DMS 273 (cell line): ENCODE results near the gene SMIM35.
A peak's percentile ranks its signal among the peaks of the same experiment; 100 is the strongest.
"Not testable (repeated sequence)": the region's sequence is repeated elsewhere in the genome, so short reads cannot be mapped to it uniquely, and the experiment has no call there.

Experiments
- DNase-seq: peaks from one replicate; lab custom pipeline; 2025; ENCODE audit not compliant: unreplicated experiment; lab: John Stamatoyannopoulos, UW

SMIM35 gene

GRCh38 chr11:118045191-118045590 is 41.6 kb downstream of the SMIM35 start:
- no peak for DNase-seq

GRCh38 chr11:118042796-118043195 is 44.0 kb downstream of the SMIM35 start:
- no peak for DNase-seq

DNA sequence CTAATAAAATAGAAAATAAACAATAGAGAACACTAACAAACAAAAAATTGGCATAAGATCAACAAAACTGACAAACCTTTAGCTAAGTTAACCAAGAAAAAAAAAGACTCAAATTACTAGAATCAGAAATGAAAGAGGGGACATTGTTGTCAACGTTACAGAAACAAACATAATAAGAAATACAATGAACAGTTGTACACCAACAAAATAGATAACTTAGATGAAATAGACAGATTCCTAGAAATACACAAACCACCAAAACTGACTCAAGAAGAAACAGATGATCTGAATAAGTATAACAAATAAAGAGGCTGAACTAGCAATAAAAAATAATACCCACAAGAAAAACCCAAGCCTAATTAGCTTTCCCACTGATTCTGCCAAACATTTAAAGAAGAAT is 44.6 kb downstream of the SMIM35 start:
- no peak for DNase-seq

GRCh38 chr11:118033443-118033842 is 53.3 kb downstream of the SMIM35 start:
- no peak for DNase-seq

DNA sequence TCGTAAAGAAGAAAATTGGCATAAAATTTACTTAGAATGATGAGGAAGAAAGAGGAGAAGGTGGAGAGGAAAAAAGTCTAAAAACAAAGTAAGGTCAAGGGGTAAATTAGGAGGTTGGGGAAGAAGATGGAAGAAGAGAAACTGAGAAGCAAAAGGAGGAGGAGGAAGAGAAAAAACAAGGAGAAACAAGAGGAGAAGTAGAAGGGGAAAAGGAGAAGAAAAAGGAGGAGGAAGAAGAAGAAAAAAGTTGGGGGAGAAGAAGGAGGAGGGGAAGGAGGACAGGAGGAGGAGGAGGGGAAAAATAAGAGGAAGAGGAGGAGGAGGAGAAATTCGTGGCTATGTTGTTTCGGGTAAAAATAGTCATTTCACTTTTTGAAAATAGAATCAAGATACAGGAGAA is 58.1 kb downstream of the SMIM35 start:
- no peak for DNase-seq

- no peak for DNase-seq
These were observed 59.1 kb downstream of the SMIM35 start for GRCh38 chr11:118027694-118028093.

GRCh38 chr11:118021146-118021545 is 65.6 kb downstream of the SMIM35 start:
- no peak for DNase-seq

DNA sequence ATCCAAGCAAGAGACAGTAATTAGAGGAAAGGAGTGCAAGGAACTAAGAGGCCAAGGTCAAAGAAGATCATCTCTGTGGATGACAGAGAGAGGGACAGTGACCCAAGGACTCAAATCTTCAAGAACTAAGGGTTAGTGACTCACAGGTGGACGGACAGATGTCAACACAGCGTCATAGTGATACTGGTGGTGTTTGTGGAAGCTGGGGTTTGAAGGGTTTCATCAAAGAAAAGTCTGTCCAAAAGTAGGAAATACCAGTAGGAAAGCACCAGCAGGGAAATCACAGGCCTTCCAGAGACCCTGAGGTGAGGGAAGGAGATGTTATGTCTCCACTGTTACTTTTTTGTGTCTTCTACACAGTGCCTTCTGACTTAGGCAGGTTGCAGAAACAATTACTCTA is 68.4 kb downstream of the SMIM35 start:
- no peak for DNase-seq

GRCh38 chr11:118017631-118018315 is 69.0 kb downstream of the SMIM35 start:
- no peak for DNase-seq

DNA sequence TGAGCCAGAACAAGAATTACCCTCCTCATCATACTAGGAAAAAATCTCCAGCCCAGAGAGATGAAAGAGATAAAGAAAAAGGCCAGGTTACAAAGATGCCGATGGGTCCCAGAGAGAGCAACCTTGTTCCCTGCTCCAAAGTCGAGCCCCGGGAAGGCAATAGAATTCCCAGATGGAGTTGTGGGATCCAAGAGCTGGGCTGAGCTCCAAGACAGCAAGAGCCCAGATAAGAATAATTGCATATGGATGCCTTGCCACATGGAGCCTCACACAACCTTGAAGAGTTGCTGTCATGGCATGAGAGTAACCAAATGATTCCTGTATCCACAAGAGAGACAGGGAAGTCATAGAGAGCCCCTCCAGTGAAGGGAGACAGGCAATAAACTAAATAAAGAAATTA is 69.7 kb downstream of the SMIM35 start:
- peak; percentile 49 for DNase-seq

DNA sequence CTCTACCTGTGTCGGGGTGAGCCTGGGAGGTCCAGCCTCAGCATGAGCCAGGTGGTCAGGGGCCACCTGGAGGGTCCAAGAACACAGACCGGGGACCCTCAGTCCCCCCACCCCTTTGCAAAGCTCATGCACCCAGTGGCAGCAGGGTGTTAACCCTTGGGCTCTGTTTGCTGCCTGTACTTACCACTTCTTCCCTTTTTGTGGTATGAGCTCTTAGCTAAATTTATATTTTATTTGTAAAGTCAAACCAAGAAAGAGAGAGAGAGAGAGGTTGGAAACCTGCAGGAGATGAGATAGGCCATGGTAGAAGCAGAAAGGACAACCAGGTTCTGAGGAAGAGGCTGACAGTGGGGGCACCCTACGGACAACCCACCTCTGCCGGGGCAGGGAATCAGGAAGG is 70.7 kb downstream of the SMIM35 start:
- DNase-seq: no peak

DNA sequence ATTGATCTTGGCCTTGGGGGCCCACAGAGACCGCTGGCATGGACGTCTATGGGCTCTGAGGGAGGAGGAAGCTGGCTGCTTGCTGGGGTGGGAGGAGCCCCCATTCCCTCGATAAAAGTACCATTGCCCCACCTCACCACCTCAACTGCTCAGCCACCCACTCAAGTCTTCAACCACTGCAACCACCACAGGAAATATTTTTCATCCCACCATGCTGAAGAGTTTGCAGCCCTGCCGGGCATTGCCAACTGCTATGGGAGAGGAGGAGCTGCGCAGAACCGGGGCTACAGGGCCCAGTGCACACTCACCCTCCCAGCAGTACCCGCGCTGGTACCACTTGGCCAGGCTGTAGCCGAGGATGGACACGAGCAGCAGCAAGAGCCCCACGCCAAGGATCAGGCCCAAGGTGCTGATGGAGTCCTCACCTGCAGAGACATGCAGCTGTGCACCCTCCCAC is 71.3 kb downstream of the SMIM35 start:
- DNase-seq: no peak

- DNase-seq: no peak
These were observed 72.7 kb downstream of the SMIM35 start for GRCh38 chr11:118014022-118014421.

GRCh38 chr11:118012083-118012669 is 74.6 kb downstream of the SMIM35 start:
- peak; percentile 62 for DNase-seq

- DNase-seq: peak; percentile 35
These were observed 75.9 kb downstream of the SMIM35 start for GRCh38 chr11:118010738-118011461.

- DNase-seq: peak; percentile 2
These were observed 76.7 kb downstream of the SMIM35 start for GRCh38 chr11:118009864-118010737.

- no peak for DNase-seq
These were observed 78.4 kb downstream of the SMIM35 start for GRCh38 chr11:118008271-118008911.

- DNase-seq: not testable (repeated sequence)
These were observed 79.0 kb downstream of the SMIM35 start for GRCh38 chr11:118007563-118008270.

DNA sequence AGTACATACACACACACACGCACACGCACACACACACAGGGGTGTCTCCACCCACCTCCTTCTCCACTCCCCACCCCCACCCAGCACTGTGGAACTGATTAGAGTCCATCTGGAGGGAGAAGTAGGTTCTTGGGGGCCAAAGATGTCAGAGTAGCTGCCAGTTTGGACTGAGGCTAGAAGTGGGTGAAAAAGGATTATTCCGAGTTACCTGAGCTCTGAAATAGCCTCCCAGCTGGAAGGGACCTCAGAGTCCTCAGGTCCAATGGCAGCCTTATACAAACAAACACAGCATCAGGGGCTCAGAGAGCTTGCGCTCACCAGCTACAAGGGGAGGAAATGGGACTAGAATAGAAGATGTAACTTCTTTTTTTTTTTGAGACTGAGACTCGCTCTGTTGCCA is 79.7 kb downstream of the SMIM35 start:
- no peak for DNase-seq

DNA sequence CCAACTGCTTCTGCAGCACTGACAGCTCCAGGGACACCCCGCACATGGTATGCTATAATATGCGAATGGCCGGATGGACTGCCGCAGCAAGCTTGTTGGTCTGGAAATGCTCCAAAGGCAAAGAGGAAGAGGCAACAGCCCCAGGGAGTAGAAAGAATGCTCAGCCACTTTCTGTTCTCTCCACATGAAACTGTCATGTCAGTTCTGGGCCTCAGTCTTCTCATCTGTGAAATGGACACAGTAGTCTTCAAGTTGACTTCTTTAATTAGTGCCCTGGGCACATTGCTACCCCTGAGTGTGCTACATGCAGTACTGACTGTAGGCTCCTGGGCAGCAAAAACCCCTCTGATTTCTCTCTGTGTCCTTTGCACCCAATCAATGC is 80.6 kb downstream of the SMIM35 start:
- DNase-seq: no peak
